ENCODE measurements around the gene DPEP1.

- no peak for TF ChIP-seq CTCF (IDR thresholded peaks at IDR 0.05)
- no peak for TF ChIP-seq POLR2A (IDR thresholded peaks at IDR 0.05)
- TF ChIP-seq POLR2AphosphoS5 (IDR thresholded peaks at IDR 0.05): no peak
- no peak for TF ChIP-seq EP300 (IDR thresholded peaks at IDR 0.05)
Measured at GRCh38 chr16:89639385-89639784, 25.9 kb downstream of the DPEP1 start.

All from upper lobe of left lung (tissue), 4 donors.